ENCODE results near the gene IGF2BP3. TPM values are rescaled to one million over a fixed set of nuclear protein-coding genes. Genes with fewer than 3 reads are reported as not detected.

The IGF2BP3 gene
- total RNA-seq, 1 experiment from 2014 or later, result 111 TPM

DNA sequence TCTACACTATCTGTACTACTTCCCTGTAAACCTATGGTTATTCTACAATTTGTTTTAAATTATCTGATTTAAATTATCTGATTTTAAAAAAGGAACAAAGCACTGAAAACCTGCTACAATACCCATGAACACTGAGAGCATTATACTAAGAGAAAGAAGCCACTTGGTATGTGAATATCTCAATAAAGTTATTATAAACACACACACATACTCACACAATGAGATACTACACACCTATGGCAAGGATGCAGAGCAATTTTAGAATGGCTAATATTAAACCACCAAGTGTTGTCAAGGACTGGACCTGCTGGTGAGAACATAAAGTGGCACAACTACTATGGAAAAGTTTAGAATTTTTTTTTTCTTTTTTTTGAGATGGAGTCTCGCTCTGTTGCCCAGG lies 82.7 kb downstream of the IGF2BP3 start:
- Mint-ChIP-seq H3K27me3 (ENCODE audit: unreplicated experiment) (no peaks in the 10 kb centered on the region), H3K27ac (ENCODE audit: unreplicated experiment) (no peak overlapping the region)

DNA sequence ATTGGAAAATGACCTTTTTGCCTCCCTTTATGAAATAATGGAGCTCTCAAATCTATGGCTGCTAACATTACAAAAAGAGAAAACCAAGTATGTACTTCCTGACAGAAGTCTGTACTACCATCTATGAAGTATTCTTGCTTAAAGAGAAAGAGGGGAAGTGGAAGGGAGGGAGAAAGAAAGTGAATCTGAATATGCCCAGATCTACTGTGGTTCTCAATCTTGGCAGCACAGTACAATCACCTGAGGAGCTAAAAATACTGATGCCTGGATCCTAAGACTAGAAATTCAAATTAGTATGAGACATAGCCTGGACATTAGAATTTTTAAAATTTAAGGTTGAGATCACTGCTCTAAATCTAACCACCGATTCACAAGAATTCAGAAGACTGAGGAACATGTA lies 85.2 kb downstream of the IGF2BP3 start:
- intact Hi-C loops (cut with micrococcal nuclease; ENCODE audit: unreplicated experiment), result no loop called here
- TF ChIP-seq, protein P1, sequence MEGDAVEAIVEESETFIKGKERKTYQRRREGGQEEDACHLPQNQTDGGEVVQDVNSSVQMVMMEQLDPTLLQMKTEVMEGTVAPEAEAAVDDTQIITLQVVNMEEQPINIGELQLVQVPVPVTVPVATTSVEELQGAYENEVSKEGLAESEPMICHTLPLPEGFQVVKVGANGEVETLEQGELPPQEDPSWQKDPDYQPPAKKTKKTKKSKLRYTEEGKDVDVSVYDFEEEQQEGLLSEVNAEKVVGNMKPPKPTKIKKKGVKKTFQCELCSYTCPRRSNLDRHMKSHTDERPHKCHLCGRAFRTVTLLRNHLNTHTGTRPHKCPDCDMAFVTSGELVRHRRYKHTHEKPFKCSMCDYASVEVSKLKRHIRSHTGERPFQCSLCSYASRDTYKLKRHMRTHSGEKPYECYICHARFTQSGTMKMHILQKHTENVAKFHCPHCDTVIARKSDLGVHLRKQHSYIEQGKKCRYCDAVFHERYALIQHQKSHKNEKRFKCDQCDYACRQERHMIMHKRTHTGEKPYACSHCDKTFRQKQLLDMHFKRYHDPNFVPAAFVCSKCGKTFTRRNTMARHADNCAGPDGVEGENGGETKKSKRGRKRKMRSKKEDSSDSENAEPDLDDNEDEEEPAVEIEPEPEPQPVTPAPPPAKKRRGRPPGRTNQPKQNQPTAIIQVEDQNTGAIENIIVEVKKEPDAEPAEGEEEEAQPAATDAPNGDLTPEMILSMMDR (IDR thresholded peaks at IDR 0.05; ENCODE audit: unreplicated experiment), result no peak
- H3K27me3 Mint-ChIP-seq (ENCODE audit: unreplicated experiment), result no peaks in the 10 kb centered on the region
- H3K27ac Mint-ChIP-seq (ENCODE audit: unreplicated experiment), result no peak overlapping the region
- peaks cover 54% of the 10 kb centered on the region for H3K36me3 Mint-ChIP-seq (ENCODE audit: insufficient read depth, unreplicated experiment)
- peaks cover 22% of the 10 kb centered on the region for H3K4me1 Mint-ChIP-seq (ENCODE audit: low read depth, unreplicated experiment)
- DNase-seq, result no peak
- no peak overlapping the region for H3K4me3 Mint-ChIP-seq (ENCODE audit: low read depth, unreplicated experiment)
- no peaks in the 10 kb centered on the region for H3K9me3 Mint-ChIP-seq (ENCODE audit: low read depth, unreplicated experiment)
- CTCF ChIA-PET, result interaction anchor here (0.7 kb wide), 1 partner anchor 1741 kb away, joined by 3 read pairs; no protein-coding TSS in a partner anchor
- no TSS peak for BruUV-seq (replicated peaks)

More for the DNA sequence above, 82.7 kb downstream of the IGF2BP3 start:
- CTCF ChIA-PET, result interaction anchor here (0.7 kb wide), 1 partner anchor 204 kb away, joined by 3 read pairs; no protein-coding TSS in a partner anchor
- H3K4me3 Mint-ChIP-seq (ENCODE audit: low read depth, unreplicated experiment), result no peak overlapping the region
- no peak for DNase-seq
- peaks cover 42% of the 10 kb centered on the region for H3K36me3 Mint-ChIP-seq (ENCODE audit: insufficient read depth, unreplicated experiment)
- H3K4me1 Mint-ChIP-seq (ENCODE audit: low read depth, unreplicated experiment), result peaks cover 26% of the 10 kb centered on the region
- BruUV-seq (replicated peaks), result no TSS peak
- intact Hi-C loops (cut with micrococcal nuclease; ENCODE audit: unreplicated experiment), result no loop called here
- TF ChIP-seq, protein P1 (IDR thresholded peaks at IDR 0.05; ENCODE audit: unreplicated experiment), result no peak
- no peaks in the 10 kb centered on the region for H3K9me3 Mint-ChIP-seq (ENCODE audit: low read depth, unreplicated experiment)

DNA sequence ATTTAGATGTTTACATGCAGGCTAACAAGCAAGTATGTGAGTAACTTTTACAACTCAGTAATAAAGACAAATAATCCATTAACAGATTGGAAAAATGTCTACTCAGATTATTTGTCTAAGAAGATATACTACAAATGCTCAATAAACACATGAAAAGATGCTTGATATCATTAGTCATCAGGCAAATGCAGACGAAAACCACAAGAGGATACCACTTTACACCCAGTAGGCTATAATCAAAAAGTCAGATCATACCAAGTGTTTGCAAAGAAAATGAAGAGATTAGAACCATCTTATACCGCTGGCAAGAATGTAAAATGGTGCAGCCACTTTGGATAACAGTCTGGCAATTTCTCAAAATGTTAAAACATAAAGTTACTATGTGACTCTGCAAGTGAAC lies 87.1 kb downstream of the IGF2BP3 start:
- H3K9me3 Mint-ChIP-seq (ENCODE audit: low read depth, unreplicated experiment), result no peaks in the 10 kb centered on the region
- BruUV-seq (replicated peaks), result no TSS peak
- intact Hi-C loops (cut with micrococcal nuclease; ENCODE audit: unreplicated experiment), result loop anchor here (5.0 kb wide), 1 partner anchor 36 kb away; no protein-coding TSS in a partner anchor
- H3K4me3 Mint-ChIP-seq (ENCODE audit: low read depth, unreplicated experiment), result no peak overlapping the region
- TF ChIP-seq, protein P1 (IDR thresholded peaks at IDR 0.05; ENCODE audit: unreplicated experiment), result no peak
- peaks cover 57% of the 10 kb centered on the region for H3K36me3 Mint-ChIP-seq (ENCODE audit: insufficient read depth, unreplicated experiment)
- CTCF ChIA-PET, result no interaction called here
- H3K4me1 Mint-ChIP-seq (ENCODE audit: low read depth, unreplicated experiment), result peaks cover 40% of the 10 kb centered on the region
- H3K27me3 Mint-ChIP-seq (ENCODE audit: unreplicated experiment), result no peaks in the 10 kb centered on the region
- no peak for DNase-seq
- peak overlapping the region; percentile 19 for H3K27ac Mint-ChIP-seq (ENCODE audit: unreplicated experiment)

DNA sequence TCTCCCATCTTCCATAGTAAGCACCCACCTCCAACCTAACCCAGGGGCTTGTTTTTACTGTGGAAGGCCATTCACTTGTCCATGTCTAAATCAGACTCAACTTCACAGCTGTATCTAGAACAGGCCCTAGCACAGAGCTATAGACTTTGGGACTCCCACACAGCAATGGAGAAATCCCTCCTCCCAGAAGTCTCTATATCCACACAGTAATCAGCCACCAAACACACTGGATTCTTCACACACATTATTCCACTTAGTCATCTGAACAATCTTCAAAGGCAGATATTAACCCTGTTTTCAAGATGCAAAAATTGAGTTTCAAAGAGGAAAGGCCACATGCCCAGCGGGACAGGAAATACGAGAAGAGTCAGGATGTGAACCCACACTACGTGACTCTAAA lies 89.3 kb downstream of the IGF2BP3 start:
- Mint-ChIP-seq H3K27ac (ENCODE audit: unreplicated experiment) (peak overlapping the region; percentile 66), H3K4me3 (ENCODE audit: low read depth, unreplicated experiment) (no peak overlapping the region)
- CTCF ChIA-PET, result interaction anchor here (0.8 to 0.9 kb wide), 2 partner anchors 9 to 11 kb away, joined by 4 read pairs; no protein-coding TSS in a partner anchor

More for the DNA sequence above, 89.3 kb downstream of the IGF2BP3 start:
- Mint-ChIP-seq H3K27me3 (ENCODE audit: unreplicated experiment) (no peaks in the 10 kb centered on the region), H3K36me3 (ENCODE audit: insufficient read depth, unreplicated experiment) (peaks cover 59% of the 10 kb centered on the region), H3K9me3 (ENCODE audit: low read depth, unreplicated experiment) (no peaks in the 10 kb centered on the region), H3K4me1 (ENCODE audit: low read depth, unreplicated experiment) (peaks cover 53% of the 10 kb centered on the region)
- DNase-seq, result no peak
- no TSS peak for BruUV-seq (replicated peaks)
- intact Hi-C loops (cut with micrococcal nuclease; ENCODE audit: unreplicated experiment), result loop anchor here (5.0 kb wide), 1 partner anchor 34 kb away; no protein-coding TSS in a partner anchor
- TF ChIP-seq, protein P1 (IDR thresholded peaks at IDR 0.05; ENCODE audit: unreplicated experiment), result no peak

Measured in Calu3 (cell line).